Esophagus muscularis mucosa (tissue), 4 donors: ENCODE data around the gene FAM135A.

ENCODE experiments used
- EP300 ChIP-seq: sonication (generic); formaldehyde crosslinking; IDR thresholded peaks from one replicate; pipeline ENCODE4 v1.6.1; 2017; ENCODE audit warnings: antibody characterized with exemption
- POLR2A ChIP-seq: fragments of 450-650 bp; IDR thresholded peaks from one replicate; pipeline ENCODE4 v1.6.1; 2017; ENCODE audit warnings: antibody characterized with exemption, moderate library complexity, mild to moderate bottlenecking, low read depth
- POLR2AphosphoS5 ChIP-seq, 2 donors: sonication (generic); formaldehyde crosslinking; IDR thresholded peaks; one replicate each; pipeline ENCODE4 v1.6.1; 2017; ENCODE audit warnings: antibody characterized with exemption in 2 of 2
- TF ChIP-seq, protein P1 (sequence below), 3 experiments: fragments of 200-600 bp in 2 of 3; fragments of 450-650 bp in 1 of 3; sonication (generic) in 2 of 3; IDR thresholded peaks; one replicate each; pipeline ENCODE4 v1.5.1; 2017 to 2019; ENCODE audit warnings: antibody characterized with exemption in 3 of 3, mild to moderate bottlenecking in 2 of 3, moderate library complexity in 1 of 3

DNA sequence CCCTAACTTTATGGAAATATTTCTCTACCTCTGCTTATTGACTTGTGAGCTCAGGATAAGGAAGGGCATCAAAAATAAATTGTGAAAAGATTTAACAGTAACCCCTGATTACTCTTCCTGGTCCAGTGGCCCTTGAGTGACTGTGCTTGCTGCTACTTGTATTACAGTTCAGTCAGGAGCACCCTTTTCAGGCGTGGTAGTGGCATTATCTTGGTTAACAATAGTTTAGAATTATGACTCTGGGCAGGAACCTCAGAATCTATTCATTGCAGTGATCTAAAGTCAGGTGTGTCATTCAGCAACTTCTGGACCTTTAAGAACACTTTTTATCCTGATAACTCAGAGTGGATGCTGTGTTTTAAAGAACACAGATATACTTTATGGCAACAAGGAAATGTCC, 43.4 kb downstream of the FAM135A start:
- TF ChIP-seq, protein P1, sequence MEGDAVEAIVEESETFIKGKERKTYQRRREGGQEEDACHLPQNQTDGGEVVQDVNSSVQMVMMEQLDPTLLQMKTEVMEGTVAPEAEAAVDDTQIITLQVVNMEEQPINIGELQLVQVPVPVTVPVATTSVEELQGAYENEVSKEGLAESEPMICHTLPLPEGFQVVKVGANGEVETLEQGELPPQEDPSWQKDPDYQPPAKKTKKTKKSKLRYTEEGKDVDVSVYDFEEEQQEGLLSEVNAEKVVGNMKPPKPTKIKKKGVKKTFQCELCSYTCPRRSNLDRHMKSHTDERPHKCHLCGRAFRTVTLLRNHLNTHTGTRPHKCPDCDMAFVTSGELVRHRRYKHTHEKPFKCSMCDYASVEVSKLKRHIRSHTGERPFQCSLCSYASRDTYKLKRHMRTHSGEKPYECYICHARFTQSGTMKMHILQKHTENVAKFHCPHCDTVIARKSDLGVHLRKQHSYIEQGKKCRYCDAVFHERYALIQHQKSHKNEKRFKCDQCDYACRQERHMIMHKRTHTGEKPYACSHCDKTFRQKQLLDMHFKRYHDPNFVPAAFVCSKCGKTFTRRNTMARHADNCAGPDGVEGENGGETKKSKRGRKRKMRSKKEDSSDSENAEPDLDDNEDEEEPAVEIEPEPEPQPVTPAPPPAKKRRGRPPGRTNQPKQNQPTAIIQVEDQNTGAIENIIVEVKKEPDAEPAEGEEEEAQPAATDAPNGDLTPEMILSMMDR (IDR thresholded peaks at IDR 0.05), result no peak
- TF ChIP-seq POLR2A (no peak), POLR2AphosphoS5 (IDR thresholded peaks at IDR 0.05) (no peak), EP300 (no peak)
